ENCODE data around the gene NAA30.

GRCh38 chr14:57435923-57436322 lies 45.5 kb downstream of the NAA30 start:
- TF ChIP-seq POLR2A (IDR thresholded peaks at IDR 0.05; ENCODE audit: low read length) = no peak
- TF ChIP-seq GATA1 (IDR thresholded peaks at IDR 0.05; ENCODE audit: low read depth, low read length) = no peak
